Ramos (cell line): ENCODE measurements around the gene SIL1.

Experiments used
- in situ Hi-C: fragments of 300-500 bp; cut with MboI; formaldehyde crosslinking; loops from one replicate; pipeline ENCODE4 v1.14.3; 2022; ENCODE audit warnings: low sequenced_read_pairs; ENCODE audit not compliant: unreplicated experiment

The SIL1 gene

DNA sequence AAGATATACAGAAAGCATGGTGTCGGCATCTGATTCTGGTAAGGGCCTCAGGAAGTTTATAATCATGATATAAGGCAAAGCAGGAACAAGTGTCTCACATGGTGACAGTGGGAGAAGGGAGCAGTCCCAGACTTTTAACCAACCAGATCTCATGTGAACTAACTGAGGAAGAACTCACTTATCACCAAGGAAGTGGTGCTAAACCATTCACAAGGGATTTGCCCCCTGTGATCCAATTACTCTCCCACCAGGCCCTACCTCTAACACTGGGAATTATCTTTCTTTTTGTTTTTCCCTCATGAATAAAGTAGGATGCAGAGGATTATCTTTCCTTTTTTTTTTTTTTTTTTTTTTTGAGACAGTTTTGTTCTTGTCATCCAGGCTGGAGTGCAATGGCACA is 199.6 kb downstream of the SIL1 start:
- in situ Hi-C loops: no loop called here

DNA sequence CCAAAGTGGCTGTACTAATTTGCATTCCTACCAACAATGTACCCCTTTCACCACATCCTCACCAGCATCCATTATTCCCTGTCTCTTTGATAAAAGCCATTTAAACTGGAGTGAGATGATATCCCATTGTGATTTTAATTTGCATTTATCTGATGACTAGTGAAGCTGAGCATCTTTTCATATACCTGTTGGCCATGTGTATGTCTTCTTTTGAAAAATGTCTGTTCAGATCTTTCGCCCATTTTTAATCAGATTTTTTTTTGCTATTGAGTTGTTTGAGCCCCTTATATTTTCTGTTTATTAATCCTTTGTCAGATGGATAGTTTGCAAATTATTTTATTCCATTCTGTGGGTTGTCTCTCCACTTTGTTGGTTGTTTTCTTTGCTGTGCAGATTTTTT is 202.0 kb downstream of the SIL1 start:
- in situ Hi-C loops: no loop called here

DNA sequence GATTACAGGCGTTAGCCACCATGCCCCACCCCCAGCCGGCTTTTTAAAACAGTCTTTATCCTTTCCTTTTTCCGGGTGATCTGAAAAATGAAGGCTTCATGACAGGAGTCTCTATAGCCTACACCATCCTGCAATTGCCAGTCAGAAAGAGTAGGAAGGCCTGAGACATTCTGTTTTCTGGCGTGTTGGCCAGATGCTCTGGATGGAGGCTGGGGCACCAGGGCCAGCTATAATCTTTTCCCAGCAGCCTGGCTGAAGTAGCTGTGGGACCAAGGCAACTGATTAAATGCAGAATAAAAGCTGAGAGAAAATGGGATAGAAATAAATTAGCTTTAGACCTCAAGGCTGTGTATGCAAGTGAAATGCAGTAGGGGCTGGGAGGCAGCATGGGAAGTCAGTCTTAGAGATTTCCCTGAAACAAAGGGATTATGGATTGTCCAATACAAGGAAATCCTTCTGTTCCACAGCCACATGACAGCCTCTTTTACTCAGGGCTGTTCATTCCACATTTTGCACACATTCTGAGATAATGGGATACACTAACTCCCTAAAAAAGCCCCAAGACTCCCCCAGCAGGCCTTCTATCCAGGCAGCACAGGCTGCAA is 207.1 kb downstream of the SIL1 start:
- in situ Hi-C loops: no loop called here

DNA sequence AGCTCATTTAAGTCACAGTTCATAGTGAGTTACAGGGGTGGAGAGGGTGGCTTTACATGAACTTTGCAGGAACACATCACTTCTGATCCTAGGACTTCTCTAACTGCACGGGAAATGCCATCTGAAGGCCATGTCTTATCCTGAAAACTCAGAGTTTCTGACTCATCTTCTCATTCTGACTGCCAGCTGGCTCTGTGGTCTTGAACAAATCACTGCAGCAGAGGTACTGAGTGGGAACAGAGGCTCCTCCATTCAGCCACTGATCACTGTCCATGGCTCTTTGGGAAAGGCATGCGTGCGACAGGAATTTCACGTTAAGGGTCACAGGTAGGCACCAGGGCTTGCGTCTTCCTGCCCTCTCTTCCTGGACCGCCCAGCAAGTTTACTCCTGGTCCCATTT is 208.4 kb downstream of the SIL1 start:
- in situ Hi-C loops: no loop called here

DNA sequence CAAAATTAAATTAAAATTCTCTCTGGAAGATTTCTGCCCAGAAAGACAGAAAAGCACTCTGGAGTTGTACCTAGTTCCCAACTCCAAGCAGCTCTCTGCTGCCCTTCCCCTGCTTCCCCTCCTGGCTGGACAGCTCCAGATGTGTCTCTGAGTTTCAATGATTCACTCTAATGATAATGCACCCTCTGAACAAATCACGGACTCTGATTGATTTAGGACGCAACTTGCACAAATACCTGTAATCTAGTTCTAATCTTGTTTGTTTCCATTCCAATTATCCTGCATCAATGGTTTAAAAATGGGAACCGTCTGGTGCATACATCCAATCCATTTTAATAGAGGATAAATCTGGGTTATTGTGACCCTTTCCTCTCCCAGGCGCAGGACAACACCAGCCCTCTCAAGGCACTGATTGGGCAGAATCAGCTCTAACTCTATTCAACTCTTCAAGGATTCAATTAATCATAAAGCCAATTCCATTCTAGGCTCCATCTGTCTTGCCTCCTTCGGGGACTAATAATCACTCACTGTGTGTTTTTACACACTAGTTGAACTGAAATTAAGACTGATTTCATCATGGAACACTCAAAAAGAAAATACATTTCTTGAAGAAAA is 211.9 kb downstream of the SIL1 start:
- in situ Hi-C loops: no loop called here

DNA sequence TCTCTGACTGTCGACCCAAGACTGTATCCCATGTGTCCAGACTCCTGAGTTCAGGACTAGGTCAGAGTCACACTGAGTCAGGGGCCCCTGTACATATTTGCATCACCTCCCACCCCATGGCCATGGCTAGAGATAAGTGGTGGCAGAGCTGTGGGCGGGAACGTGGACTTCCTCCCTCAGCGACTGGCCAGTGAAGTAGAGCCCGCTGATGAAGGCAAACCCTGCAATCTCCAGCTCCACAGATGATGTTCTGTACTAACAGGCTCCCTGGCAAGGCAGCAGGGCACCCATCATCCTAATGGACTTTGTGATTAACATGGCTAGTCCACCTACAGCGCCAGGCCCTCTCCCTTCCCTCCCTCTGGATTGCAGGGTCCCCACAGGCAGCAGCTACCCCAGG is 212.5 kb downstream of the SIL1 start:
- in situ Hi-C loops: no loop called here

DNA sequence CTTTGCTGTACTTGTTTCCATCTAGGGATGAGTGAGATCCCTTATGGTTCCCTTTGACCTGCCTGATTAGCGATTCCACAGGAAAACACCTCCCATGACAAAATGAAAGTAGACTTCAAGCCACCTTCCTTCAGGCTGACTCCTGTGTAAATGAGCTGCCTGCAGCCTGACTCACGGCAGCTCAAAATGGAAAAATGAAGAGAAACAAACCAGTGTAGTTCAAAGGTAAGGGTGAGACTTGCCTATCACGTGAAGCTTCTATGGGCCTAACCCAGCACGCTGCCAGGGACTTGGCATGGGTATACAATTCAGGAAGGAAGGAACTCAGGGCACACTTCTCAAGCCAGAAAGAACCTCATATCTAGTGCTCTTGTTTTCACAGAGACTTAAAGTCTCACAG is 212.9 kb downstream of the SIL1 start:
- in situ Hi-C loops: no loop called here

DNA sequence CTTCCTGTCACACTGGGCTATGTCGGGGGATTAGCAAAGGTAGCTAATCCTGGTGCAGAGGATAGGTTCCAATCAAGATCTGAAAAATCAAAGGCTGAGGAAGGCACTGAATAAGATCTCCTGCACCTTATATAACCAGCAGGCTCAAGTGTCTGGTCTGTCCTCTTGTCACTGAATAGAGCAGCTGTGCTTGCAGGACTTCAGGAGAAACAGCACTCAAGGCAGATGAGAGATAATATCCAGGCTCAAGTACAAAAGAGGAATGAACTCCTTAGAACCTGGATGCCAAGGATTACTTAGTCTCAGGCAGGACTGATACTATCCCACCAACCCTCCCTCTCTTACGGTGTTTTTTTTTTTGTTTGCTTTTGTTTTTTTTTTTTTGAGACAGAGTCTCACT is 214.2 kb downstream of the SIL1 start:
- in situ Hi-C loops: no loop called here

DNA sequence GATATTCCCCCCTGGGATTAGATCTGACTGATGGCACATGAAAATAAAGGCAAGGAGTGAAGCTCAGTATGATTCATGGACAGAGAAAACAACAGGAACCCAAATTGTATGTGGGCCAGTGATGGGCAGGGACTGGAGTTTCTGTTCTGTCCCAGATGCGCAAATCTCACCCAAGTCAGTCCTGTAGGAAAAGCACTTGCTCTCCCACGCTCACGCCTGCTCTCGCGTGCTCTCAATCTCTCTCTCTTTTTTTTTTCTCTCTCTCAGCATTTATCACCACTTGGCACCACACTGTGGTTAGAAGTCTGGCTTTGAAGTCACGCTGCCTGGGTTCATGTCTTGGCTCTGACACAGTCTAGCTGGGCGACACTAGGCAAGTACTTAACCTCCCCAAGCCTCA is 216.6 kb downstream of the SIL1 start:
- in situ Hi-C loops: no loop called here

DNA sequence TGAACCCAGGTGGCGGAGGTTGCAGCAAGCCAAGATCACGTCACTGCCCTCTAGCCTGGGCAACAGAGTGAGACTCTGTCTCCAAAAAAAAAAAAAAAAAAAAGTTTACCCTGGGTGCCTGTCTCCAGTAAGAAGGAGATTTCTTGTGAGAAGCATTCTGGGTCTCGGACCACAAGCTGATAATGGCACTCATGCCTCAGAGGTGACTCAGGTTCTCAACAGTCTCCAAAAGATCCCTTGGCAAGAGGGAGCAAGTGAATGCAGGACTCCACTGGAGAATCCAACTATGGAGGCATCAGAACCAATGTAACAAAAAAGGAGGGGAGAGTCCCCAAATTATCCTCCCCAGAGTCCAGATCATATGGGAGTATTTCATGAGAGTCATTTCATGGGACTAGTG is 217.0 kb downstream of the SIL1 start:
- in situ Hi-C loops: no loop called here

DNA sequence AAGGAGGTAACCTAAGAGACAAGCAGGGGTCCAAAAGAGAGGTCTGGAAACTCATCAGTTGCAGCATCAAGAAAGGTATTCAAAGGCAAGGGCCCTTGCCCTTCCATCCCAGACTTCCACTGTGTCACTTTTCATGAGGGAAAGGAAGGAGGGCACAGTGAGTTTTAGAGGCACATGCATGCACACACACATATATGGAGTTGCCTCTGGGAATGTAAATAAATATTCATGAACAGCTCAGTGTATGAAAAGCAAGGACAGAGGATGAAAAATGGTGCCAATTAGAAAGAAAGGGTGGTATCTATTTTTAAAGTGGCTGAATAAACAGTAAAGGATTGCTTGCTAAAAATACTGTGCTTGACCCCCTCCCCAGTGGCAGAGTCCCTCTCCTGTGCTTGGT is 217.7 kb downstream of the SIL1 start:
- in situ Hi-C loops: no loop called here

DNA sequence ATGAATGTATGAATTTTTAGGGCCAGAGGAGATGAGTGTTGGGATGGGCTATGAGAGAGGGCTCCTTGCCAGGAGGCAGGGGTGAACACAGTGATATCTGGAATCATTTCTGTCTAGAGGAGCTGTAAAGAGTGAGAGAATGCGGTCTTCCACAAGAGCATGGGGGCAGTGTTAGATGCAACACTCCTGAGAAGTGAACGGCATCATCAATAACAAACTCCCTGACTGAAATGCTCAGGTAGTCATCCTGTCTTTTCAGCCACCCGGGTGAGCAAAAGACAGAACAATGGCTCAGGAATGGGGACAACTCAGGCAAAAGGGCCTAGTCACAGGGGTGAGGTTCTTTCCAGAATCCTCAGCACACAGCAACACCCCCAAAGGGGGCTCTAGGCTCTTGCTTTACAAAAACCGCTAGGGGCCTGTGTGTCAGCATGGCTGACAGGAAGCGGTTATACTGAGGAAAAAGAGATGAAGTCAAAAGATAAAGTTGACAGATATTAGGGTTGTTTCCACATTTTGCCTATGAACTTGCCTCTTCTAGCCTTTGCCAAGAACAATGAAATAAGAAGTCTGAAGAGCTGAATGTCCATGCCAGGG is 218.4 kb downstream of the SIL1 start:
- in situ Hi-C loops: no loop called here

DNA sequence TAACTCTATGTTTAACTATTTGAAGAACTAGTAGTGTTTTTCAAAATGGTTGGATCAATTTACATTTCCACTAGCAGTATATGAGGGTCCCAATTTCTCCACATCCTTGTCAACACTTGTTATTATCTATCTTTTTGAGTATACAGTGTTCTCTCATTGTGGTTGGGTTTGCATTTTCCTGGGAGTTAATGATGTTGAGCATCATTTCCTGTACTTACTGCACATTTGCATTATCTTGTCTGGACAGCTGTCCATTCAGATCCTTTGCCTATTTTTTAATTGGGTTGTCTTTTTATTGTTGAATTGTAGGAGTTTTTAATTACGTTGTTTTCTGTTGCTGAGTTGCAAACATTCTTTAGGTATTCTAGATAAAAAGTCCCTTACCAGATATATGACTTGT is 219.6 kb downstream of the SIL1 start:
- in situ Hi-C loops: no loop called here

DNA sequence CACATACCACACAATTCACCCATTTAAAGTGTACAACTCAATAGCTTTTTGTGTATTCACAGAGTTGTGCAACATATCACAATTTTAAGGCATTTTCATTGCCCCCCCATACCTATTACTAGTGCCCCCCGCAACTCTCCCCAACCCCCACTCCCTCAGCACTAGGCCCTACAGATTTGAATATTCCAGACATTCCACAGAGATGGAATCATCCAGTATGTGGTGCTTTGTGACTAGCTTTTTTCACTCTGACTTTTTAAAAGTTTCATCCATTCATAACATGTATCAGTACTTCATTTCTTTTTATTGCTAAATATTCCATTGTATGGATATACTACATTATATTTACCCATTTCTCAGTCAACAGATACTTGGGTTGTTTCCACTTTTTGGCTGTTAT is 220.1 kb downstream of the SIL1 start:
- in situ Hi-C loops: no loop called here

DNA sequence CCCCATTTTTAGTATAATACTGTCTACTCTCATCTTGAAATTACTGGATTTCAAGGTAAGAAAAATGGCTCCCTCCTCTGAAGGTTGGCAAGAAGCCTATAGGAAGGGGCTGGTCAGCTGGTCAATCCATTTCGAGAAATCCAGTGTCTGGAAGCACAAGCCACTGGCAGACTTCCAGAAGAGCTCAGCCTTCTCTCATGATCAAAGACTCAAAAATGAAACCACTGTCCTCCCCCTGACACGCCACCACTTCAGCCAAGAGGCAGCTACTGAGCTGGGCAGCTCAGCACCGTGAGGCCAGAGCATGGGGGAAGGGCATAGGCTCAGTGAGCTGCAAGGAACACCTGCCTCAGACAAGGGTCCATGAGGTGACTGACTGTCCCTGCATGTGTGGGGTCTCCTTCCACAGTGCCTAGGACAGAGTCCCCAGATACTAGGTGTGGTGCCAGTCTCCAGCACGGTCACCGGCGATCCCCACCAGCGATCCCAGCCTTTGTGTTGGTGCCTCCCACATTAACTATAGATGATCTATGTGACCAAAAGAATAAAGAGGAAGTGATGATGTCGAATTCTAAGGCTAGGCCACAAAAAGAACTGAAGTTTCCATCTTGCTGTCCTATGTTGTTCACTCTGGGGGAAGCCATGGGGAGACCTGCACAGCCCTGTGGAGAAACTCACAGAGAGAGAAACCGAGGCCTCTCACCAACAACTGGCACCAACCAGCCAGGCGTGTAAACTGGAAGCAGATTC is 222.9 kb downstream of the SIL1 start:
- in situ Hi-C loops: no loop called here

DNA sequence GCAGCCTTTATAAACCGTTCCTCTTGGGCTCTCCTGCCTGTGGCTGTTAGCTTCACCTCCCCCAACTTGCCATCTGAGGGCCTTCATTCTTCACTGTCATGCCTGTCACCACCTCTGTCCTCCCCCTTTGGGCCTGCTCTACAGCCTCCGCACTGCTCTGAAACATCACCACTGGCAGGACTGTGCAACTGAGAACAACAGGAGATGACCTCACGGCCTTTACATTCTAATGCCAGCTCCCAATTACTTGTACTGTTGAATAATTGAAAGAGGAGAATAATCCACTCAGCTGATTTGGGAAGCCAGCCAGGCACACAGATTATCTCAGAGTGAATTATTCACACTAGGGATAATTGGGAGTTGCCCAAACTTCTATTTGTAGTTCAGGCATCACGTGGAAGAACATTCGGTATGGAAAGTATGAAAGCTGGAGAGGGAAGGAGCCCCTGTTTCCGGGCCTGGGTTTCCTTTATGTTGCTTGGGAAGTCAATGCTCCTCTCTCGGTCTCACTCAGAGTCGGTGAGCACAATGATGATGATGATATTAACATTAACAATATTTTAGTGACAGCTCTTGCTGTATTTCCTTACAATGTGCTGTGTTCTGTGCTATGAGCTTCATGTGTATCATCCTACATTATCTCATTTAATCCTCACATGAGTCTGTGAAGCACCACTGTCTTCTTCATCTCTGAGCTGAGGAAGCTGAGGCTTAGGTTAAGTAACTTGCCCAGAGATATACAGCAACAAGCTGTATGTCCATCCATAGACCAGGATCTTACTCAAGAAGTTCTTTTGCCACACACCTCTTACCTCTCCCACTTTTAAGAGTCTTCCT is 223.7 kb downstream of the SIL1 start:
- in situ Hi-C loops: no loop called here

DNA sequence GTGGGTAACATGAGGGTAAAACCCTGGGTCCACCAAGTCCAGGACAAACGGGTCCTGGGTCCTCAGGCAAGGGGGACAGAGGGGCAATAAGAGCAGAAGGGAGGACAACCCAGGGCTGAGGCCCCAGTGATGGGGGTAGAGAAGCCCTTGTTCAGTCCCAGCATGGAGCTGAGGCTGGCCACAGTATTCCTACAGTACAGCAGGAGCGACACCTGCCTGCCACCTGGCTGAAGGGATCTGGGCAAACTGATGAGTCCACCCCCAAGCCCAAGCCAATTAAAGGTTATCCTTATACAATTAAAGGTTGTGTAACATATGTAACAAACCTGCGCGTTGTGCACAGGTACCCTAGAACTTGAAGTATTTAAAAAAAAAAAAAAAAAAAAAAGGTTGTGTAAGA is 225.3 kb downstream of the SIL1 start:
- in situ Hi-C loops: no loop called here

DNA sequence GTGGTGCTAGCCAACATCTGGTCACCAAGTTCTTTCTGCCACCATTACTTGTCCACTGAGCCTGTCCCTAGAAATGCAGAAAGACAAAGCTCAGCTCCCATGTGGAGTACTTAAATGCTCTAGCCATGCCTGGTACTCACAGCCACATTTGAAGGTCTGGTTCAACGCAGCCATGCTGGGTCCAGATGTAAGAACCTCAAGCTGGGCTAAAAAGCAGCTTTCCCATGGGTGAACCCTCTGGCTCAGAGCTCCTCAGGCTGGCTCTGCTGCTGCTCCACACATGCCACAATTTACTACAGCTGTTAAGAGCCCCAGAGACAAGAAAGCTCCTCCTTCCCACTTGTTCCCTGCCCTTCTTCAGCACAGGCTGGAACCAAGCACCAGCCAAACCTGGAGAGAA is 225.9 kb downstream of the SIL1 start:
- in situ Hi-C loops: no loop called here

DNA sequence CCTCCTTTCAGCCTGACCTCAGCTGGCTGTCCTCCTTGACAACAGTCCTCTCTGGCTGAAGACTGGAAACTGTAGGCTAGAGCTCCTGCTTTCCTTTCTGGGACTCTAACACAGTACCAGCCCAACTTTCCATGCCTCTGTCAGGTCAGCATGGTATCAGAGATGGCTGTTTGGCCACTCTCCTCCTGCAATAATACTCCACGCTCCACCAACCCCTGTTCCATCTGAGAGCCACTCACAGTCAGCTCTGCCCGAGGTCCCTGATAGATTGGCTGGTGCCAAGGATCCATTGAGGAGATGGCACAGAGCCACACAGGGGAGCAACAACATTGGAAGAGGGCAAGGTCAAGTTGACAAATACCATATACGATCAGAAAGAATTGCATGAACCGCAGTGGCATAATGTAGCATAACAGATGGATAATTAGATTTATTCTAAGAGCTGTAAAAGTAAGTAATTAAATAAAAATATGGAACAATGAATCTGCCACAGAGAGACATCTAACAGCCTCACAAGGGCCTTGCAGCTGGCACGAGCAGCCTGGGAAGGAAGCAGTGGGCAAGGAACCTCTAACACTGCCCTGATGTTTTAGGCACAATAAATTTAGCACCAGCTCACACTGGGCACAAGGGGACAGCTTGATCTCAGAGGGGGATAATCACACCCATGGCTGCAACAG is 228.7 kb downstream of the SIL1 start:
- in situ Hi-C loops: no loop called here

DNA sequence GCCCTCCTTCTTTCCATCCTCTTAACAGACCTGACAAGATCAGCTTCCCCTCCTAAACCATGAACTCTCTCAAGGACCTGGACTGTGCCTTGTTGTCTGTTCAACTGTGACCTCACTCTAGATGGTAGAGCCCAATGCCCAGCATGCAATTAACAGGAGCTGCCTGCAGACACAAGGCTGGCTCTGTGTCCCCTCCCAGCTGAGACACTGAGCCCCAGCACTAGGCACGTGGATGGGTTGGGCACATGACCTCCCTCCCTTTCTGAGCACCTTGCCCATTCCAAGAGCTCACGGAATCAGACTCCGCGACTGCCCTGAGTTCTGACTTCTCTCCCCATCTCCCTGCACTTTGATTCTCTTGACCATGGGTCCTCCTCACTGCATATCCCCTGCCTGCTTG is 229.6 kb downstream of the SIL1 start:
- in situ Hi-C loops: no loop called here
